GM19240 (cell line): ENCODE data around the gene CWC27.

ENCODE experiments used
- DNase-seq: peaks from one replicate; pipeline ENCODE4 v3.0.0; 2011; ENCODE audit warnings: low spot score; ENCODE audit not compliant: insufficient read length

CWC27 gene

GRCh38 chr5:64973215-64973614 is 204.5 kb downstream of the CWC27 start:
- DNase-seq: no peak

GRCh38 chr5:64977779-64978178 is 209.0 kb downstream of the CWC27 start:
- no peak for DNase-seq

GRCh38 chr5:64978546-64978945 is 209.8 kb downstream of the CWC27 start:
- DNase-seq: no peak

GRCh38 chr5:64979531-64979930 is 210.8 kb downstream of the CWC27 start:
- DNase-seq: no peak

- no peak for DNase-seq
Observed at GRCh38 chr5:64980176-64980575, 211.4 kb downstream of the CWC27 start.

GRCh38 chr5:64987768-64988167 is 219.0 kb downstream of the CWC27 start:
- DNase-seq: no peak

GRCh38 chr5:65009207-65009606 is 240.5 kb downstream of the CWC27 start:
- DNase-seq: no peak

GRCh38 chr5:65010841-65011240 is 242.1 kb downstream of the CWC27 start:
- DNase-seq: no peak

- DNase-seq: no peak
Observed at GRCh38 chr5:65012301-65012892, 243.7 kb downstream of the CWC27 start.

GRCh38 chr5:65013166-65013565 is 244.4 kb downstream of the CWC27 start:
- DNase-seq: no peak

- no peak for DNase-seq
Observed at GRCh38 chr5:65014769-65015168, 246.0 kb downstream of the CWC27 start.

GRCh38 chr5:65015767-65016166 is 247.0 kb downstream of the CWC27 start:
- no peak for DNase-seq

- DNase-seq: no peak
Observed at GRCh38 chr5:65017636-65018035, 248.9 kb downstream of the CWC27 start.

- DNase-seq: no peak
Observed at GRCh38 chr5:65018763-65019162, 250.0 kb downstream of the CWC27 start.

- no peak for DNase-seq
Observed at GRCh38 chr5:65020492-65020891, 251.8 kb downstream of the CWC27 start.

- no peak for DNase-seq
Observed at GRCh38 chr5:65021527-65022226, 252.9 kb downstream of the CWC27 start.

GRCh38 chr5:65022932-65023331 is 254.2 kb downstream of the CWC27 start:
- DNase-seq: no peak

GRCh38 chr5:65024681-65025080 is 256.0 kb downstream of the CWC27 start:
- no peak for DNase-seq

GRCh38 chr5:65026816-65027548 is 258.3 kb downstream of the CWC27 start:
- DNase-seq: no peak

GRCh38 chr5:65029178-65029577 is 260.4 kb downstream of the CWC27 start:
- DNase-seq: no peak

- no peak for DNase-seq
Observed at GRCh38 chr5:65030056-65030455, 261.3 kb downstream of the CWC27 start.

- DNase-seq: no peak
Observed at GRCh38 chr5:65032250-65032649, 263.5 kb downstream of the CWC27 start.
